Measurements from ENCODE around the gene GPC3. TPM values are rescaled to one million over a fixed set of nuclear protein-coding genes. Genes with fewer than 3 reads are reported as not detected.

Gene GPC3
- total RNA-seq, 2 experiments from 2014 or later: 0.31 to 0.71 TPM

GRCh38 chrX:133935076-133935475 lies 50.3 kb downstream of the GPC3 start:
- DNase-seq (no peak), ATAC-seq (no peak)
- Mint-ChIP-seq H3K36me3 (ENCODE audit: low read depth) (no peaks in the 10 kb centered on the region), H3K4me1 (ENCODE audit: low read depth) (no peaks in the 10 kb centered on the region), H3K27me3 (ENCODE audit: low read depth) (no peaks in the 10 kb centered on the region), H3K4me3 (no peak overlapping the region), H3K9me3 (ENCODE audit: insufficient read depth) (no peaks in the 10 kb centered on the region), H3K27ac (no peak overlapping the region)
- CTCF ChIA-PET: no interaction called here
- POLR2A ChIA-PET: no interaction called here

GRCh38 chrX:133933316-133933715 lies 52.1 kb downstream of the GPC3 start:
- Mint-ChIP-seq H3K27me3 (ENCODE audit: low read depth) (no peaks in the 10 kb centered on the region), H3K36me3 (ENCODE audit: low read depth) (no peaks in the 10 kb centered on the region), H3K27ac (no peak overlapping the region), H3K4me3 (no peak overlapping the region), H3K9me3 (ENCODE audit: insufficient read depth) (no peaks in the 10 kb centered on the region), H3K4me1 (ENCODE audit: low read depth) (no peaks in the 10 kb centered on the region)
- CTCF ChIA-PET: interaction anchor here (1.2 kb wide), 1 partner anchor 10 kb away, joined by 3 read pairs; no protein-coding TSS in a partner anchor
- ATAC-seq (no peak), DNase-seq (no peak)
- POLR2A ChIA-PET: no interaction called here

- Mint-ChIP-seq H3K27ac (no peak overlapping the region), H3K4me3 (no peak overlapping the region), H3K4me1 (ENCODE audit: low read depth) (no peaks in the 10 kb centered on the region), H3K27me3 (ENCODE audit: low read depth) (no peaks in the 10 kb centered on the region), H3K9me3 (ENCODE audit: insufficient read depth) (no peaks in the 10 kb centered on the region), H3K36me3 (ENCODE audit: low read depth) (no peaks in the 10 kb centered on the region)
- ChIA-PET CTCF (no interaction called here), POLR2A (no interaction called here)
- DNase-seq (no peak), ATAC-seq (no peak)
Observed at GRCh38 chrX:133929836-133930464, 55.4 kb downstream of the GPC3 start.

- Mint-ChIP-seq H3K36me3 (ENCODE audit: low read depth) (no peaks in the 10 kb centered on the region), H3K4me3 (no peak overlapping the region), H3K27ac (no peak overlapping the region), H3K4me1 (ENCODE audit: low read depth) (peaks cover 3% of the 10 kb centered on the region), H3K9me3 (ENCODE audit: insufficient read depth) (no peaks in the 10 kb centered on the region), H3K27me3 (ENCODE audit: low read depth) (no peaks in the 10 kb centered on the region)
- CTCF ChIA-PET: no interaction called here
- no peak for DNase-seq
- ATAC-seq: no peak
- POLR2A ChIA-PET: no interaction called here
Observed at GRCh38 chrX:133928365-133928764, 57.0 kb downstream of the GPC3 start.

- peaks cover 17% of the 10 kb centered on the region for H3K4me1 Mint-ChIP-seq (ENCODE audit: low read depth)
- no peaks in the 10 kb centered on the region for H3K36me3 Mint-ChIP-seq (ENCODE audit: low read depth)
- POLR2A ChIA-PET: no interaction called here
- H3K27ac Mint-ChIP-seq: no peak overlapping the region
- no peaks in the 10 kb centered on the region for H3K27me3 Mint-ChIP-seq (ENCODE audit: low read depth)
- DNase-seq: no peak
- no peaks in the 10 kb centered on the region for H3K9me3 Mint-ChIP-seq (ENCODE audit: insufficient read depth)
- ATAC-seq: no peak
- CTCF ChIA-PET: no interaction called here
- H3K4me3 Mint-ChIP-seq: no peak overlapping the region
Observed at GRCh38 chrX:133926809-133927208, 58.6 kb downstream of the GPC3 start.

GRCh38 chrX:133926099-133926498 lies 59.3 kb downstream of the GPC3 start:
- CTCF ChIA-PET: no interaction called here
- no peak overlapping the region for H3K4me3 Mint-ChIP-seq
- H3K27me3 Mint-ChIP-seq (ENCODE audit: low read depth): no peaks in the 10 kb centered on the region
- POLR2A ChIA-PET: no interaction called here
- no peak overlapping the region for H3K27ac Mint-ChIP-seq
- no peak for ATAC-seq
- DNase-seq: no peak
- H3K9me3 Mint-ChIP-seq (ENCODE audit: insufficient read depth): no peaks in the 10 kb centered on the region
- H3K4me1 Mint-ChIP-seq (ENCODE audit: low read depth): peaks cover 18% of the 10 kb centered on the region
- no peaks in the 10 kb centered on the region for H3K36me3 Mint-ChIP-seq (ENCODE audit: low read depth)

GRCh38 chrX:133924548-133924947 lies 60.8 kb downstream of the GPC3 start:
- Mint-ChIP-seq H3K27ac (peak overlapping the region; percentile 24), H3K36me3 (ENCODE audit: low read depth) (no peaks in the 10 kb centered on the region), H3K4me3 (no peak overlapping the region), H3K27me3 (ENCODE audit: low read depth) (no peaks in the 10 kb centered on the region), H3K9me3 (ENCODE audit: insufficient read depth) (no peaks in the 10 kb centered on the region), H3K4me1 (ENCODE audit: low read depth) (peaks cover 18% of the 10 kb centered on the region)
- ATAC-seq (no peak), DNase-seq (no peak)
- ChIA-PET CTCF (no interaction called here), POLR2A (no interaction called here)

- H3K27ac Mint-ChIP-seq: peak overlapping the region; percentile 93
- POLR2A ChIA-PET: no interaction called here
Observed at GRCh38 chrX:133923548-133923947, 61.8 kb downstream of the GPC3 start.

GRCh38 chrX:133923113-133923512 lies 62.3 kb downstream of the GPC3 start:
- ATAC-seq: peak; percentile 82
- CTCF ChIA-PET: interaction anchor here (1.0 to 1.7 kb wide), 6 partner anchors 9 to 473 kb away, joined by 3 to 7 read pairs (median 4); no protein-coding TSS in a partner anchor
- Mint-ChIP-seq H3K27ac (peak overlapping the region; percentile 93), H3K4me1 (ENCODE audit: low read depth) (peaks cover 18% of the 10 kb centered on the region), H3K27me3 (ENCODE audit: low read depth) (no peaks in the 10 kb centered on the region), H3K36me3 (ENCODE audit: low read depth) (no peaks in the 10 kb centered on the region), H3K4me3 (peak overlapping the region; percentile 71), H3K9me3 (ENCODE audit: insufficient read depth) (no peaks in the 10 kb centered on the region)
- peak; percentile 33 for DNase-seq
- POLR2A ChIA-PET: no interaction called here

More at GRCh38 chrX:133923548-133923947, 61.8 kb downstream of the GPC3 start:
- Mint-ChIP-seq H3K9me3 (ENCODE audit: insufficient read depth) (no peaks in the 10 kb centered on the region), H3K4me3 (no peak overlapping the region), H3K27me3 (ENCODE audit: low read depth) (no peaks in the 10 kb centered on the region), H3K36me3 (ENCODE audit: low read depth) (no peaks in the 10 kb centered on the region), H3K4me1 (ENCODE audit: low read depth) (peaks cover 18% of the 10 kb centered on the region)
- no peak for DNase-seq
- CTCF ChIA-PET: interaction anchor here (1.1 to 1.7 kb wide), 2 partner anchors 9 to 263 kb away, joined by 3 to 7 read pairs; no protein-coding TSS in a partner anchor
- ATAC-seq: no peak

- Mint-ChIP-seq H3K36me3 (ENCODE audit: low read depth) (no peaks in the 10 kb centered on the region), H3K4me1 (ENCODE audit: low read depth) (peaks cover 18% of the 10 kb centered on the region), H3K27me3 (ENCODE audit: low read depth) (no peaks in the 10 kb centered on the region), H3K9me3 (ENCODE audit: insufficient read depth) (no peaks in the 10 kb centered on the region), H3K27ac (peak overlapping the region; percentile 93), H3K4me3 (no peak overlapping the region)
- CTCF ChIA-PET: interaction anchor here (0.9 to 3.0 kb wide), 11 partner anchors 9 to 473 kb away, joined by 3 to 18 read pairs (median 4); no protein-coding TSS in a partner anchor
- no peak for ATAC-seq
- no peak for DNase-seq
- POLR2A ChIA-PET: no interaction called here
Observed at GRCh38 chrX:133922390-133922771, 63.0 kb downstream of the GPC3 start.

GRCh38 chrX:133921764-133922389 lies 63.5 kb downstream of the GPC3 start:
- DNase-seq (peak; percentile 41), ATAC-seq (no peak)
- Mint-ChIP-seq H3K27ac (no peak overlapping the region), H3K27me3 (ENCODE audit: low read depth) (no peaks in the 10 kb centered on the region), H3K36me3 (ENCODE audit: low read depth) (no peaks in the 10 kb centered on the region), H3K4me1 (ENCODE audit: low read depth) (peaks cover 18% of the 10 kb centered on the region), H3K4me3 (no peak overlapping the region), H3K9me3 (ENCODE audit: insufficient read depth) (peaks cover 1% of the 10 kb centered on the region)
- CTCF ChIA-PET: interaction anchor here (0.9 to 3.0 kb wide), 10 partner anchors 8 to 474 kb away, joined by 3 to 18 read pairs (median 5); no protein-coding TSS in a partner anchor
- POLR2A ChIA-PET: no interaction called here

GRCh38 chrX:133921086-133921485 lies 64.3 kb downstream of the GPC3 start:
- ChIA-PET POLR2A (no interaction called here), CTCF (interaction anchor here (0.7 to 3.0 kb wide), 4 partner anchors 44 to 265 kb away, joined by 3 to 18 read pairs (median 7); no protein-coding TSS in a partner anchor)
- peaks cover 18% of the 10 kb centered on the region for H3K4me1 Mint-ChIP-seq (ENCODE audit: low read depth)
- H3K9me3 Mint-ChIP-seq (ENCODE audit: insufficient read depth): peaks cover 4% of the 10 kb centered on the region
- no peaks in the 10 kb centered on the region for H3K36me3 Mint-ChIP-seq (ENCODE audit: low read depth)
- no peak overlapping the region for H3K4me3 Mint-ChIP-seq
- ATAC-seq (no peak), DNase-seq (no peak)
- no peak overlapping the region for H3K27ac Mint-ChIP-seq
- no peaks in the 10 kb centered on the region for H3K27me3 Mint-ChIP-seq (ENCODE audit: low read depth)

Measured in activated CD8-positive, alpha-beta T cell treated with anti-CD3 and anti-CD28 coated beads, Interleukin-2, amount 10 ng/mL, durations not matched to agents 7 days and 5 days (primary cell).